Gastroesophageal sphincter (tissue), 3 donors: Measurements from ENCODE around the gene NOL6.

Source experiments
- EP300 ChIP-seq: sonication (generic); formaldehyde crosslinking; IDR thresholded peaks from one replicate; pipeline ENCODE4 v1.6.1; 2017; ENCODE audit warnings: antibody characterized with exemption, mild to moderate bottlenecking
- POLR2A ChIP-seq, 2 donors: fragments of 450-650 bp; IDR thresholded peaks; one replicate each; pipeline ENCODE4 v1.6.1; 2017; ENCODE audit warnings: antibody characterized with exemption in 2 of 2, mild to moderate bottlenecking in 2 of 2, moderate library complexity in 1 of 2
- TF ChIP-seq, protein P1 (sequence below), 4 experiments: fragments of 200-600 bp in 2 of 4; fragments of 450-650 bp in 2 of 4; sonication (generic) in 1 of 4; IDR thresholded peaks; one replicate each; pipeline ENCODE4 v1.5.1; 2017 to 2019; ENCODE audit warnings: antibody characterized with exemption in 4 of 4, mild to moderate bottlenecking in 2 of 4, moderate library complexity in 2 of 4

DNA sequence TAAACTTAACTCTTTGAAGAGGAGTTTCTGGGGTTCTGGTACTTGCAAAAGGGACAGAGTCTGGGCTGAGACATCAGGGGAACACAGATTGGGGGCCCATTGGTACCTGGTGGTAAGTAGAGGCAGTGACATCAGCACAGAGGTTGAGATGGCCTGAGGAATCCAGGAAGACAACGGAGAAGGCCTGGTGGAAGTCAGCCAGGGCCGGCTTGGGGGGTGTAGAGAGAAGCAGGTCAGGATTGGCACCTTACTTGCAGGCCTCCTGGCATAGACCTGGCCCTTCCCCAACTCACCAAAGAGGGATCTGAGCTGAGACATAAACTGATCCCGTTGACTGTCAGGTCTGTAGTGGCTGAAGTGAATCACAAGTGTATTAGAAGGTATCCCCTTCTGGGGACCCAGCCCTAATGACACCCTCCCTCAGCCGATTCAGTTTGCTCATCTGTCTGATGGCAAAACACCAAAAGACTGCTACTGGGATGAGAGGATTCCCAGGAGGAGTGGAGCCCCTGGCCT, 5.5 kb downstream of the NOL6 start:
- TF ChIP-seq, protein P1, sequence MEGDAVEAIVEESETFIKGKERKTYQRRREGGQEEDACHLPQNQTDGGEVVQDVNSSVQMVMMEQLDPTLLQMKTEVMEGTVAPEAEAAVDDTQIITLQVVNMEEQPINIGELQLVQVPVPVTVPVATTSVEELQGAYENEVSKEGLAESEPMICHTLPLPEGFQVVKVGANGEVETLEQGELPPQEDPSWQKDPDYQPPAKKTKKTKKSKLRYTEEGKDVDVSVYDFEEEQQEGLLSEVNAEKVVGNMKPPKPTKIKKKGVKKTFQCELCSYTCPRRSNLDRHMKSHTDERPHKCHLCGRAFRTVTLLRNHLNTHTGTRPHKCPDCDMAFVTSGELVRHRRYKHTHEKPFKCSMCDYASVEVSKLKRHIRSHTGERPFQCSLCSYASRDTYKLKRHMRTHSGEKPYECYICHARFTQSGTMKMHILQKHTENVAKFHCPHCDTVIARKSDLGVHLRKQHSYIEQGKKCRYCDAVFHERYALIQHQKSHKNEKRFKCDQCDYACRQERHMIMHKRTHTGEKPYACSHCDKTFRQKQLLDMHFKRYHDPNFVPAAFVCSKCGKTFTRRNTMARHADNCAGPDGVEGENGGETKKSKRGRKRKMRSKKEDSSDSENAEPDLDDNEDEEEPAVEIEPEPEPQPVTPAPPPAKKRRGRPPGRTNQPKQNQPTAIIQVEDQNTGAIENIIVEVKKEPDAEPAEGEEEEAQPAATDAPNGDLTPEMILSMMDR (IDR thresholded peaks at IDR 0.05) = no peak
- no peak for TF ChIP-seq EP300
- no peak for TF ChIP-seq POLR2A (IDR thresholded peaks at IDR 0.05)
